HEK293 (cell line): Measurements from ENCODE around the gene CEACAM4.
A peak's percentile ranks its signal among the peaks of the same experiment; 100 is the strongest.

Experiments
- CTCF ChIP-seq: fragments of 450-650 bp; formaldehyde crosslinking; IDR thresholded peaks from 2 replicates; pipeline ENCODE4 v1.5.1; 2016; ENCODE audit warnings: missing biosample characterization, missing genetic modification characterization
- HOXA7 ChIP-seq: sonication (generic); formaldehyde crosslinking; IDR thresholded peaks from 2 replicates; pipeline ENCODE4 v1.8.1; 2022; ENCODE audit warnings: missing genetic modification reagents, borderline replicate concordance
- SP2 ChIP-seq: fragments of 450-650 bp; formaldehyde crosslinking; IDR thresholded peaks from 2 replicates; pipeline ENCODE4 v1.5.1; 2016; ENCODE audit warnings: missing biosample characterization, missing genetic modification characterization
- TF ChIP-seq, protein P1 (sequence below): fragments of 450-650 bp; formaldehyde crosslinking; IDR thresholded peaks from 2 replicates; pipeline ENCODE4 v1.5.1; 2016; ENCODE audit warnings: missing biosample characterization, missing genetic modification characterization

DNA sequence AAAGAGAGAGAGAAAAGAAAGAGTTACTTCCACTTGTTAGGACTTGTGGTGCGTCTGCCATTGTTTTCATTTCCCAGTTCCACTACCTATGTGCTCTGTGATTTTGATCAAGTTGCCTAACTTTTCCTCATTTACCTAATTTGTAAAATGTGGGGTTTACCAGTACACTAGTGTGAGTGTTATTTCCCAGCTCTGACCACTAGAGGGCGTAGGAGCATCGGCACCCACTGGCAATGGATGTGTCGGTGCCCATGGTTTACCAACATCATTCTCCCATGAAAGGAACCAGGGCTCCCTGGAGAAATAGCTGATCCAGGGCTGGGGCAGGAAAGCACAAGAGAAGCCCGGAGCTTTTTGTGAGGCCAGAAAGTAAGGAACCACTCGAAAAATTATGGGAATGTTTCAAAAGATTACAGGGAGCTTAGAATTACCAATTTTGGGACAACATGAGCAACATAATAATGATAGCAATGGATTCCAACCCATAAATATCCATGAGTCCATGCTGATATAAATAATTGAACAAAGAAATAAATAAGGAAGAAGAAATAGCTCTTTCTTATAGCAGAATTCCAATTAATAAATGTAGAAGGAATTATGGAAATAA lies 15.1 kb upstream of the CEACAM4 start:
- TF ChIP-seq SP2 (no peak), CTCF (tag by site-specific recombination) (peak; percentile 75), HOXA7 (CRISPR knock-in tag) (no peak)
- TF ChIP-seq, protein P1, sequence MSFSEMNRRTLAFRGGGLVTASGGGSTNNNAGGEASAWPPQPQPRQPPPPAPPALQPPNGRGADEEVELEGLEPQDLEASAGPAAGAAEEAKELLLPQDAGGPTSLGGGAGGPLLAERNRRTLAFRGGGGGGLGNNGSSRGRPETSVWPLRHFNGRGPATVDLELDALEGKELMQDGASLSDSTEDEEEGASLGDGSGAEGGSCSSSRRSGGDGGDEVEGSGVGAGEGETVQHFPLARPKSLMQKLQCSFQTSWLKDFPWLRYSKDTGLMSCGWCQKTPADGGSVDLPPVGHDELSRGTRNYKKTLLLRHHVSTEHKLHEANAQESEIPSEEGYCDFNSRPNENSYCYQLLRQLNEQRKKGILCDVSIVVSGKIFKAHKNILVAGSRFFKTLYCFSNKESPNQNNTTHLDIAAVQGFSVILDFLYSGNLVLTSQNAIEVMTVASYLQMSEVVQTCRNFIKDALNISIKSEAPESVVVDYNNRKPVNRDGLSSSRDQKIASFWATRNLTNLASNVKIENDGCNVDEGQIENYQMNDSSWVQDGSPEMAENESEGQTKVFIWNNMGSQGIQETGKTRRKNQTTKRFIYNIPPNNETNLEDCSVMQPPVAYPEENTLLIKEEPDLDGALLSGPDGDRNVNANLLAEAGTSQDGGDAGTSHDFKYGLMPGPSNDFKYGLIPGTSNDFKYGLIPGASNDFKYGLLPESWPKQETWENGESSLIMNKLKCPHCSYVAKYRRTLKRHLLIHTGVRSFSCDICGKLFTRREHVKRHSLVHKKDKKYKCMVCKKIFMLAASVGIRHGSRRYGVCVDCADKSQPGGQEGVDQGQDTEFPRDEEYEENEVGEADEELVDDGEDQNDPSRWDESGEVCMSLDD (tag by site-specific recombination) = no peak
